GM19023 (cell line): ENCODE data around the gene PIM1.
"Not testable (repeated sequence)": the region's sequence is repeated elsewhere in the genome, so short reads cannot be mapped to it uniquely, and the experiment has no call there.

Source experiments
- ATAC-seq: cut with Tn5 transposase; IDR thresholded peaks from one replicate; pipeline ENCODE4 v1.9.1; 2021; ENCODE audit warnings: mild to moderate bottlenecking, moderate library complexity; ENCODE audit not compliant: unreplicated experiment

Gene PIM1

DNA sequence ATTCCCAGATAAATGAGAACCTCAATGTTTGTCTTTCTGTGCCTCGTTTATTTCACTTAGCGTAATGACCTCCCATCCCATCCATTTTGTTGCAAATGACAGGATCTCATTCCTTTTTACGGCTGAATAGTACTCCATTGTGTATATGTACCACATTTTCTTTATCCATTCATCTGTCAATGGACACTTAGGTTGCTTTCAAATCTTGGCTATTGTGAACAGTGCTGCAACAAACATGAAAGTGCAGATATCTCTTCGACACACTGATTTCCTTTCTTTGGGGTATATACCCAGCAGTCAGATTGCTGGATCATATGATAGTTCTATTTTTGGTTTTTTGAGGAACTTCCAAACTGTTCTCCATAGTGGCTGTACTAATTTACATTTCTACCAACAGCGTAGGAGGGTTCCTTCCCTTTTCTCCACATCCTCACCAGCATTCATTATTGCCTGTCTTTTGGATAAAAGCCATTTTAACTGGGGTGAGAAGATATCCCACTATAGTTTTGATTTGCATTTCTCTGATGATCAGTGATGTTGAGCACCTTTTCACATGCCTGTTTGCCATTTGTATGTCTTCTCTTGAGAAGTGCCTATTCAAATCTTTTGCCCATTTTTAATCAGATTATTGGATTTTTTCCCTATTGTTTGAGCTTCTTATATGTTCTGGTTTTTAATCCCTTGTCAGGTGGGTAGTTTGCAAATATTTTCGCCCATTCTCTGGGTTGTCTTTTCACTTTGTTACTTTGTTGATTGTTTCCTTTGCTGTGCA is 16.2 kb downstream of the PIM1 start:
- not testable (repeated sequence) for ATAC-seq

DNA sequence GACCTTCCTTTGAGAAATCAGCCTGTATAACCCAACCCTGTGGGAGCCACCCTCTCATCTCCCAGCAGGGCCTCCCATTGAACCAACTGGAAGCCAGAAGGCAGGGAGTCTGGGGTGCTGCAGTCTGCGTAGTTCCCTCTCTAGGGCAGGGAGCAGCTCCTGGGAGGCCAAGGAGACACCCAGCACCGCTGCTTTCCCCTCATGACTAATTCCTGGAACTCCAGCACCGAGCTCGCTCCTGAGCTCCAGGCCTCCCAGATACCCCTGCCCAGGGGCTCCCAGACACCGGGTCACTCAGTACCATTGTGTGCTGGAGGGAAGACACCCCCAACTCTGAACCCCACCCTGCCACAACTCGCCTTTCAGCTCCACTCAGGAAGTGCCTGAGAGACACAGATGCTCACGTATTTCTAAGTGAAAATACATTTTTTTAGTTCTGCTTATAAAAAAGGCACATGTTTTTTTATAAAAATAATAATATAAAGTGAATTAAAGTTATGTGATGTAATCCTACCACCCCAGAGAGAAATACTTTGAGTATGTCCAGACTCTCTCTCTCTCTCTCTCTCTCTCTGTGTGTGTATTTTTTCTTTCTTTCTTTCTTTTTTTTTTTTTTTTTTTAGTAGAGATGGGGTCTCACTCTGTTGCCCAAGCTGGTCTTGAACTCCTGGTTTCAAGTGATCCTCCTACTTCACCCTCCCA is 17.5 kb downstream of the PIM1 start:
- ATAC-seq: no peak

DNA sequence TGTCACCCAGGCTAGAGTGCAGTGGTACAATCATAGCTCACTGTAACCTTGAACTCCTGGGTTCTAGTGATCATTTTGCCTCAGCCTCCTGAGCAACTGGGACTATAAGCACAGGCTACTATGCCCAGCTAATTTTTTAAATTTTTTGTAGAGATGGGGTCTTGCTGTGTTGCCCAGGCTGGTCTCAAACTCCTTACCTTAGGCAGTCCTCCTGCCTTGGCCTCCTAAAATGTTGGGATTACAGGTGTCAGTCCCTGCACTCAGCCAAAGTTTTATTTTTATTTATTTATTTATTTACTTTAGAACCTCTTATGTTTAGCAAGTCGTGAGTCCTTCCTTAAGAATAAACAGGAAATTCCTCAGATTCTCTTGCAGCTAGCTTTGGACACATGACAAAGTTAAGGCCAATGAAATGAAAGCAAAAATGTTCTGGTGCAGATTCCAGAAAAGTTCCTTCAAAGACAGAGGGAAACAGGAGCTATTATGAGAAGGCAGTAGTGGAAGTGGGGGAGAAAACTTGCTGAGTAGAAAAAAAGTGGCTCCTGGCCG is 19.1 kb downstream of the PIM1 start:
- no peak for ATAC-seq

DNA sequence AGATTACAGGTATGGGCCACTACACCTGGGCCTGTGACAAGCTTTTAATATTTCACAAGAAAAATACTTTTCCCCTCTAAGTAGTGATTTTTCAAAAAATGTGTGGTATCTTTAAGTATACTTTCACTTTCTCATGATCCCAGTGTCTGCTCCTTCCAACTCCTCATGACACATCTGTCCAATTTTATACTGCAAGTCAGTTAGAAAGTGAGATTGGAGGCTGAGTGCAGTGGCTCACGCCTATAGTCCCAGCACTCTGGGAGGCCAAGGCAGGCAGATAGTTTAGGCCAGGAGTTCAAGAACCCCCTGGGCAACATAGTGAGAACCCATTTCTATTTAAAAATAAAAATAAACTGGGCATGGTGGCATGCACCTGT is 20.2 kb downstream of the PIM1 start:
- no peak for ATAC-seq

DNA sequence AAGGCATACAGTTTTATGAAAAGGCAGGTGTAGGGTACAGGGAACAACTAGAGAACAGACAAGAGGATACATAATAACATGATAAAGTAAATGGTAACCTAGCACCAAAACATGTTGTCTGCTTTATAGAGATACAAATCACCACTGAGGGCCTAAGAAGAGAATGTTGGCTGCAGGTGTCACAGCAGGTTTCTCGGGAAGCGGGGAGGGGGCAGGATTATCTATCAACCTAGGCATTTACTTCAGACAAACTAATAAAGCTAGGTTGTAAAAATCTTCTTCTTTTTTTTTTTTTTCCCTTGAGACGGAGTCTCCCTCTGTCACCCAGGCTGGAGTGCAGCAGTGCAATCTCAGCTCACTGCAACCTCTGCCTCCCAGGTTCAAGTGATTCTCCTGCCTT is 22.7 kb downstream of the PIM1 start:
- ATAC-seq: no peak

DNA sequence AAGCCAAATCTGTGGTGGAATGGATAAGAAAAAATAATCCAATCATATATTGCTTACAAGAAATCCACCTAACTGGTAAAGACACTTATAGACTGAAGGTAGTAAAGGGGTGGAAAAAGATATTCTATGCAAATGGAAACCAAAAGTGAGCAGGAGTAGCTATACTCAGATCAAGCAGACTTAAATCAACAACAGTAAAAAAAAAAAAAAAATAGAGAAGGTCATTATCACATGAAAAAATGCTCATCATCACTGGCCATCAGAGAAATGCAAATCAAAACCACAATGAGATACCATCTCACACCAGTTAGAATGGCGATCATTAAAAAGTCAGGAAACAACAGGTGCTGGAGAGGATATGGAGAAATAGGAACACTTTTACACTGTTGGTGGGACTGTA is 24.9 kb downstream of the PIM1 start:
- not testable (repeated sequence) for ATAC-seq

DNA sequence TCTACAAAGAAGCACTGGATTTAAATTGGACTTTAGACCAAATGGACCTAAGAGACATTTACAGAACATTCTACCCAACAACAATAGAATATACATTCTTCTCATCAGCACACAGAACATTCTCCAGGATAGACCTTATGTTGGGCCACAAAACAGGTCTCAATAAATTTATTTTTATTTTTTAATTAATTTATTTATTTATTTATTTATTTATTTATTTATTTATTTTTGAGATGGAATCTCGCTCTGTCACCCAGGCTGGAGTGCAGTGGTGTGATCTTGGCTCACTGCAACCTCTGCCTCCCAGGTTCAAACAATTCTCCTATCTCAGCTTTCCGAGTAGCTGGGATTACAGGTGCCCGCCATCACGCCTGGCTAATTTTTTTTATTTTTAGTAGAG is 26.5 kb downstream of the PIM1 start:
- not testable (repeated sequence) for ATAC-seq

DNA sequence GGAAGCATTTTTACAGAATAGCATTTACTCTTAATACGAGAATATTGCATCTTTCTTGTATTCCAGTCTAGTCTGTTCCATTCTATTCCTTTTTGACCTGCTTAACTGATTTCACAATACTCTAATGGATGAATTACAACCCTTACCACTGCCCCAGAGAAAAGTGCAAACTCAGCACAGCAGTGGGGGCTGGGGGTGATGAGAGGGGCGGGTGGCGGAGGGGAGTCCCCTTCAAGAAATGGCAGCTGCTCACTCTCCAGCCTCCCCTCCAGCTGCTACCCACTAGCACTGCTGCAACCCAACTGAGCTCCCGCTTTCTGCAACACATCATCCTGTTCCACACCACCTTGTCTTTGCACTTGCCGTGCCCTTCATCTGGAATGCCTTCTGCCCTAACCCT is 30.1 kb downstream of the PIM1 start:
- ATAC-seq: no peak

DNA sequence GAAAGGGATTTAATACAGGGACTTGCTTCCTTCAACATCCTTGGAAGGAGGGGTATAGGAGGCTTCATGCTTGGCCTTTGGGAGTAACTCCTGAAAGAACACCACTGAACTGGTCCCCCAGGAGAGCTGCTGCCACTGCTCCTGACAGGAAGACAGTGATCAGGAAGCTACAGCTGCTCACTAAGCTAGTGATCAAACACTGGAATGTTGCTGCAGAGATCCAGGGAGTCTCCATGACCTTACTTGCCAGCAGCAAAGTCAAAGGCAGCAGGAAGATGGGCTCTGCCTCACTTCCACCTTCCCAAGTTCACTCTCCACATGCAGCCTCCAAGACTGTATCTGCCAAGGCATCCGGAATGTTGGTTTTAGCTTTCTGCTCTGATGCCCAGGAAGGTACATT is 31.8 kb downstream of the PIM1 start:
- ATAC-seq: no peak

DNA sequence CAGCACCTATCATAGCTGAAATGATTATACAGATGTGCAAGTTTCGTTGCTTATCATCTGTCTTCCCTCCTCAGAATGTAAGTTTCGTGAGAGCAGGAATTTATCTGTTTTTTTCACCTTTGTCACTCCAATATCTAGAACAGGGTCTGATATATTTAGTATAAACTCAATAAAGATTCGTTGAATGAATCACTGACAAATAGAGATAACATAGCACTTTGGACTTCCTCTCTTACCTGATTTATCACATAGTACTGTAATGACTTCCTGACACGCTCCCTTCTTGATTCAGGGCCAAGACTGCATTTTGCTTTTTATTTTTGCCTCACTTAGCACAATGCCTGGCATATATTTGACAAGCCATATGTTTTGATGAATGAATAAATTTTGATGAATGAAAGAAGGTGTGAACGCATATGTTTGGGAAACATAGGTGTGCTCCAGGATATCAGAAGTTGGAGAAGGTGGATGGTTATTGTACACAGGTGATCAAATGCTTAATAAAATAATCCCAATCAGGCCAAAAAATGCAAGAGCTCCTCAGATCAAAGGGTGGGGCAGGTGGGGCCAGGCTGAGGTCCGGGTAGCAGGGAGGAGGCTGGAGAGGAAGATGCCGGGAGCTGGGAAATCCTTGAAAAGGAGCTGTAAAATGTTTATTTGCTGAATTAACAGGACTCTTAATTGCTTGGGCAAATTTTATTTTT is 33.0 kb downstream of the PIM1 start:
- no peak for ATAC-seq

DNA sequence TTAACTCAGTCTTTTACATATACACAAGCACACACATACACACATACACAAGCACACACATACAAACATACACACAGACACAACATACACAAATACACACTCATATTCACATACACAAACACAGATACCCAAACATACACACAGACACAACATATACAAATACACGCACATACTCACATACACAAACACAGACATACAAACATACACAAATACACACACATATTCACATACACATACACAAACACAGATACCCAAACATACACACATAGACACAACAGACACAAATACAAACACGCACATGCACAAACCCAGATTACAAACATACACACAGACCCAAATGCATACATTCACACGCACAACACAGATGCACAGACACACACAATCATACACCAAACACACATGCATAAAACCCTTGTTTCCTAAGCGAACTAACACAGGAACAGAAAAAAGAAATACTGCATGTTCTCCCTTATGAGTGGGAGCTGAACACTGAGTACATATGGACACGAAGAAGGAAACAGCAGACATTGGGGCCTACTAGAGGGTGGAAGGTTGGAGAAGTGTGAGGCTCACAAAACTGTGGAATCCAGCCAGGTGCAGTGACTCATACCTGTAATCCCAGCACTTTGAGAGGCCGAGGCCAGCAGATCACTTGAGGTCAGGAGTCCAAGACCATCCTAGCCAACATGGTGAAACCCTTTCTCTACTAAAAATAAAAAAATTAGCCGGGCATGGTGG is 34.2 kb downstream of the PIM1 start:
- ATAC-seq: no peak

DNA sequence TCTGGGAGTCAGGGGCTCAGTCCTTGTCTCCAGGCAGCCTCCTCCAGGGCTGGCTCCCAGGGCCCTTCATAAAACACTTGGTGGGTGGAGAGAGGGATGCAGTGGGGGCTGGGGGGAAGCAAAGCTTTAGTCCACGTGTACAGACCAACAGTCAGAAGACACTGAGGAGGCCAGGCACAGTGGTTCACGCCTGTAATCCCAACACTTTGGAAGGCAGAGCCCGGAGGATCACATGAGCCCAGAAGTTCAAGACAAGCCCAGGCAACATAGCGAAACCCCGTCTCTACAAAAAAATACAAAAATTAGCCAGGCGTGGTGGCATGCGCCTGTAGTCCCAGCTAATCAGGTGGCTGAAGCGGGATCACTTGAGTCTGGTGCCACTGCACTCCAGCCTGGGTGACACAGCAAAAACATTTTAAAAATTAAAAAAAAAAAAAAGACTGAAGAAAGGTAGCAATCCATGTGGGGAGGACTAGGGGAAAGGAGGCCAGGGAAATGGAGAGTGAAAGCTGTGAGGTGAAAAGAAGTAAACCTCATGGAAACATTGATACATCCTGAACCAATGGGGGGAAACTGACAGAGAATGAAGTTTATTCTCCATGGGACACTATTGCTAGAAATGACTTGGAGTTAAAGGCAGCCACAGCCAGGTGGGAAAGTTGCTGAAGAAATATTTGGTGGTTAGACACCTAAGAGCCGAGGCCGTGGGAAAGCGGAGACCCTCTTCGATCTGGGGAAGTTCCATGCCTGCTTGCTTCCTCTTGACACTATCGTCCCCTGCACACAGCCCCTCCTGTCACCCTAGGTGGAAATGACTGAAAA is 35.4 kb downstream of the PIM1 start:
- no peak for ATAC-seq

DNA sequence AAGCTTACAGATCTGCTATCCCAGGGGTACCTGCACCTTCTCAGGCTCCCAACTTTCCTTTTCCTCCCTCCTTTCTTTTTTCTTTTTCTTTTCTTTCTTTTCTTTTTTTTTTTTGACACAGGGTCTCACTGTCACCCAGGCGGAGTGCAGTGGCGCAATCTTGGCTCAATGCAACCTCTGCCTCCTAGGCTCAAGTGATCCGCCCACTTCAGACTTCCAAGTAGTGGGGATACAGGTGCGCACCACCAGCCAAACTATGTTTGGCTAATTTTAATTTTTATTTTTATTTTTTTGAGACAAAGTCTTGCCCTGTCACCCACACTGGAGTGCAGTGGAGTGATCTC is 36.0 kb downstream of the PIM1 start:
- ATAC-seq: no peak

DNA sequence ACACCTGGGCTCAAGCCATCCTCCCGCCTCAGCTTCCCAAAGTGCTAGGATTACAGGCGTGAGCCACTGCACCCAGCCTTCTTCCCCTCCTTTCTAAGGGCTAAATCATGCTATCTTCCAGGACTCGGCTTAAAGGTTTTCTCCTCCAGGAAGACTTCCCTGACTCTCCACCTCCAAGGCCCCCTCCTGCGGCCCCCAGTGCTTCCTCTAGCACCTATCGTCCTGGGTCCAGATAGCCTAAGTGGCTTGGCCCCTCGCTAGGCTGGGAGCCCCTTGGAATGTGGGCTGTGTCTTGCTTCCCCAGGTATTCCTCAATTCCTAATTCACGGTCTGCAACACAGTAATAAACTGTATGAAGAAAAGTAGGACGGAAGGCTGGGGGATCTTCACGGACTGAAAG is 36.7 kb downstream of the PIM1 start:
- ATAC-seq: no peak

DNA sequence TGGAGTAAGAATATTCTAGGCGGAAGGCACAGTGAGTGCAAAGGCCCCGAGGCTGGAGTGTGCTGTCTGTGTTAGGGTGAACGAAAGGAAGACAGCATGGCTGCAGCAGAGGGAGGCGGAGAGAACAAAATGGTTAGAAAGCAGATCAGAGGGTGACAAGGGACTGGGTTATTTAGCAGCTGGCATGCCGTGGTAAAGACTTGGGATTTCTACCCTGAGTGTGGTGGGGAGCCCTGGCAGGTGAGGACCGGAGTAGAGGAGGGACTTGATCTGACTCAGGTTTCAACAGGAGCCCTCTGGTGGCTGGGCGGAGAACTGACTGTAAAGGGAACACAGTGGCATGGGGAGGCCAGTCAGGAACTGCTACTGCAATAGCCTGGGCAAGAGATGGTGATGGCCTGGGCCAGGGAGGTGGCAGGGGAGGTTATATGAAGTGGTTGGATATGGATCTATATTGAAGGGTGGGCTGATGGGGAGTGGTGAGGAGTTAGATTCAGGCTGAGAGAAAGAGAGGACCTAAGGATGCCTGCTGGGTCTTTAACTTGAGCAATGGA is 38.0 kb downstream of the PIM1 start:
- ATAC-seq: no peak

DNA sequence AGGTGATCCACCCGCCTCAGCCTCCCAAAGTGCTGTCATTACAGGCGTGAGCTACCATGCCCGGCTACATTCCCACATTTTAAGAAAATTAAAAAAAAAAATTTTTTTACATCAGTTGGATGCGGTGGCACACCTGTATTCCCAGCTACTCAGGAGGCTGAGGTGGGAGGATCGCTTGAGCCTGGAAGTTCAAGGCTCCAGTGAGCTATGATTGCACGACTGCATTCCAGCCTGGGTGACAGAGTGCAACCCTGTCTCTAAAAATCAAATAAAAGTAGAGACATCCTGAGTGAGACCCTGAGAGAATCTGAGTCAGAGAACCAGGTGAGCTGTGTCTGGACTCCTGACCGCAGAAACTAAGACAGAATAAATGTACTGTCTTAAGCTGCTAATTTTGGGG is 38.8 kb downstream of the PIM1 start:
- ATAC-seq: no peak

DNA sequence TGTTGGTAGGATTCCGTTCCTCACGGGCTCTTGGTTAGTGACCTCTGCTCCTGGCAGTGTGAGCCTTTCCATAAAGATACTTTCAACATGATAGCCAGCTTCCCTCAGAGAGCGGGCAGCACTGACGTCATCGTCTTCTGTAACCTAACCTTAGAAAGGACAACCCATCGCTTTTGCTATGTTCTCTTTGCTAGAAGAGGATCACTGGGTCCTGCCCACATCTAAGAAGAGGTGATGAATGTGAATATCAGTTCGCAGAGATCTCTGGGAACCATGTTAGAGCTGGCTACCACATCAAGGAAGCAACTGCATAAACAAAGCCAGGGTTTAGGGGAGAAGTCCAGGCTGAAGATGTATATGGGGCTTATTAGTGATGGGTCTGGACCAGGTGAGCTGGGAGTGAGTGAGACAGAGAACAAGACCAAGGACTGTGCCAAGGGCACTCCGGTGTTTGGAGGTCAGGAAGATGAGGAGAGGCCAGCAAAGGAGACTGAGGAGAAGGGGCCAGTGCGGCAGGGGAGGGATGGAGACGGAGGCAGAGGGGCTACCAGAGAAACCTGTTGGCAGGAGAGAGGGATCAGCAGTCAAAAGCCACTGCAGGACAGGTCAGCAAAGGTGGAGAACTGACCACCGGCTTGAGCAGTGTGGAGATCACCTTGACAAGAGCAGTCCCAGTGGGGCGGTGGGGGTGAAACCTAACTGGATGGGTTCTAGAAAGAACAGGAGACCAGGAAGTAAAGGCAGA is 39.7 kb downstream of the PIM1 start:
- no peak for ATAC-seq

DNA sequence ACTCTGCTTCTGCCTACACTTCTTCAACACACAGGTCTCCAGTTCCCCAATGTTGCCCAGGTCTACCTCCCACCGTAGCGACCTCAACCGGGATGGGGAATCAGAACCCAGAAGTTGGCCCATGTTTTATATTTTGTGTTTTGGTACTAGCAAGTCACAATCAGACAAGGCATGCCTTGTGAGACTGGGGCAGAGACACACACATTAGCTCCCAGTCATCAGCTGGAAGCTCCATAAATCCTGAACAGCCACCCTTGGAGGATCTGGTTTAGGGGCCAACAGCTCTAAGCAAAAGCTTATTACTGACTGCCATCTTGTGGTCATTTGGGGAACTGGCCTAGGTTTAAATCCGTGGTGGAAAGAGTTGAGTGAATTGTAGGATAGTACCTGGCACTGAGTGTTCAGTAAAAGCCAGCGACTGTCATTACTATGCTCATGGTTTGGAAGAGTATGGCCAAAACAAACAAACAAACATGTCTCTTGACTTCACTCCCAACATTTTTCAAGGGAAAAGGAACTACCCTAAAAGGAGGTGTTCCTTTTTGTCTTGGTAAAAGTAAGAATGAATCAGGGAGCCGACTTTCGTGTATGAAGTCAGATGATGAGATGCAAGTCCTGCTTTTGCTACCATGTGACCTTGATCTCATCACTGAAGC is 40.5 kb downstream of the PIM1 start:
- no peak for ATAC-seq

DNA sequence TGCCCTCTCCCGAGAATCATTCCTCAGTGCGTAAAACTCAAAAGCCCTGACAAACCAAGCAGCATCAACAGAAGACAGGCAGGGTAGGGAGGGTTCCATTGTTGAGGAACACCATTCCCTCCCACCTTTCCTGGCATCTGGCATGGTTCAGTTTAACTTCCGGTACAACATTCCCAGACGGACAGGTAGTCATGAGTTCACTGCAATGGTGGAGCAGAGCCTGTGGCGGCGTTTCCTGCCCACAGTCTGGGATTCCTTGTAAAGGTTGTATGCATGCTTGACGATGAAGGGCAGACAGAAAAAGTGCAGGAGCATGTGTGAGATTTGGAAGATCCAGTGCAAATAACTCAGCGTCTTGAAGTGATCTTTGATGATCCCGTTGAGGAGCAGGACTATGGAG is 42.3 kb downstream of the PIM1 start:
- ATAC-seq: no peak
